Mammary epithelial cell (primary cell): ENCODE data around the gene MICU1.
"Not testable (repeated sequence)": the region's sequence is repeated elsewhere in the genome, so short reads cannot be mapped to it uniquely, and the experiment has no call there.

ENCODE experiments used
- EZH2 ChIP-seq: IDR thresholded peaks from 2 replicates; pipeline ENCODE4 v1.6.1; 2012; ENCODE audit warnings: low read length, inconsistent platforms, borderline replicate concordance
- TF ChIP-seq, protein P1 (sequence below), 2 donors: IDR thresholded peaks in 1 of 2; conservative IDR thresholded peaks in 1 of 2; 2 replicates each; pipeline ENCODE4 v1.5.1; 2011 to 2012; ENCODE audit warnings: inconsistent platforms in 2 of 2, low read length in 2 of 2, mild to moderate bottlenecking in 2 of 2, control low read depth in 1 of 2, low read depth in 1 of 2; ENCODE audit not compliant: insufficient read depth in 1 of 2; ENCODE audit errors: extremely low read depth in 1 of 2

DNA sequence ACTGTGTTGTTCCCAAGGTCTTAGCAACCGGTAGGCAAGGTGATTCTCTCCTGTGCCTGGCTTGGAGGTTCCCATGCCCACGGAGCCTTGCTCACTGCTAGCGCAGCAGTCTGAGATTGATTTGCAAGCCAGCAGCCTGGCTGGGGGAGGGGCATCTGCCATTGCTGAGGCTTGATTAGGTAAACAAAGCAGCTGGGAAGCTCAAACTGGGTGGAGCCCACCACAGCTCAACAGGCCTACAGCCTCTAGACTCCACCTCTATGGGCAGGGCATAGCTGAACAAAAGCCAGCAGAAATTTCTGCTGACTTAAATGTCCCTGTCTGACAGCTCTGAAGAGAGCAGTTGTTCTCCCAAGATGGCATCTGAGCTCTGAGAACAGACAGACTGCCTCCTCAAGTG lies 230.3 kb downstream of the MICU1 start:
- TF ChIP-seq, protein P1, sequence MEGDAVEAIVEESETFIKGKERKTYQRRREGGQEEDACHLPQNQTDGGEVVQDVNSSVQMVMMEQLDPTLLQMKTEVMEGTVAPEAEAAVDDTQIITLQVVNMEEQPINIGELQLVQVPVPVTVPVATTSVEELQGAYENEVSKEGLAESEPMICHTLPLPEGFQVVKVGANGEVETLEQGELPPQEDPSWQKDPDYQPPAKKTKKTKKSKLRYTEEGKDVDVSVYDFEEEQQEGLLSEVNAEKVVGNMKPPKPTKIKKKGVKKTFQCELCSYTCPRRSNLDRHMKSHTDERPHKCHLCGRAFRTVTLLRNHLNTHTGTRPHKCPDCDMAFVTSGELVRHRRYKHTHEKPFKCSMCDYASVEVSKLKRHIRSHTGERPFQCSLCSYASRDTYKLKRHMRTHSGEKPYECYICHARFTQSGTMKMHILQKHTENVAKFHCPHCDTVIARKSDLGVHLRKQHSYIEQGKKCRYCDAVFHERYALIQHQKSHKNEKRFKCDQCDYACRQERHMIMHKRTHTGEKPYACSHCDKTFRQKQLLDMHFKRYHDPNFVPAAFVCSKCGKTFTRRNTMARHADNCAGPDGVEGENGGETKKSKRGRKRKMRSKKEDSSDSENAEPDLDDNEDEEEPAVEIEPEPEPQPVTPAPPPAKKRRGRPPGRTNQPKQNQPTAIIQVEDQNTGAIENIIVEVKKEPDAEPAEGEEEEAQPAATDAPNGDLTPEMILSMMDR (conservative IDR thresholded peaks at IDR 0.05 in 1 of 2, IDR thresholded peaks at IDR 0.05 in 1 of 2; ENCODE audit: extremely low read depth in 1 of 2, insufficient read depth in 1 of 2, low read depth in 1 of 2, low read length in 2 of 2), result not testable (repeated sequence)
- TF ChIP-seq EZH2, result not testable (repeated sequence)
